PC-9 (cell line): ENCODE measurements around the gene SDK1. TPM values are rescaled to one million over a fixed set of nuclear protein-coding genes. Genes with fewer than 3 reads are reported as not detected.

ENCODE experiments used
- BruUV-seq: library from RNA; stranded (reverse); fragments of 400-500 nt; replicated peaks from 2 replicates; lab custom pipeline; 2021; lab: Mats Ljungman, UMichigan
- CTCF ChIA-PET: fragments of 300-600 bp; sonication (Branson Sonifier 250); formaldehyde crosslinking; loops from one replicate; lab custom pipeline; 2022; ENCODE audit warnings: antibody characterized with exemption; lab: Charles Lee
- POLR2A ChIA-PET: fragments of 300-600 bp; sonication (Branson Sonifier 250); formaldehyde crosslinking; loops from one replicate; lab custom pipeline; 2022; ENCODE audit warnings: antibody characterized with exemption; ENCODE audit not compliant: unreplicated experiment; lab: Charles Lee
- DNase-seq, 2 experiments: peaks; one replicate each; pipeline versions ENCODE4 v3.0.0 to v3.0.0-alpha.2; 2015 to 2022; ENCODE audit warnings: mixed read lengths in 1 of 2
- H2AFZ ChIP-seq: fragments of 200-600 bp; sonication (generic); 2 replicates; pipeline ENCODE4 v1.8.1; 2017; ENCODE audit warnings: antibody characterized with exemption
- H3F3A ChIP-seq: fragments of 200-600 bp; sonication (generic); 2 replicates; pipeline ENCODE4 v1.8.1; 2017; ENCODE audit warnings: antibody characterized with exemption, mild to moderate bottlenecking, low read depth; ENCODE audit not compliant: insufficient read depth
- H3K27ac ChIP-seq: fragments of 200-600 bp; sonication (generic); 2 replicates; pipeline ENCODE4 v1.6.1; 2016; ENCODE audit warnings: mixed run types
- H3K27me3 ChIP-seq: fragments of 200-600 bp; sonication (generic); 2 replicates; pipeline ENCODE4 v1.6.1; 2016; ENCODE audit warnings: low read depth, mixed run types; ENCODE audit not compliant: insufficient read depth
- H3K36me3 ChIP-seq: fragments of 200-600 bp; sonication (generic); 2 replicates; pipeline ENCODE4 v1.6.1; 2016; ENCODE audit warnings: low read depth, mixed run types
- H3K4me1 ChIP-seq: fragments of 200-600 bp; sonication (generic); replicated peaks from 2 replicates; pipeline ENCODE4 v1.6.1; 2016; ENCODE audit warnings: mixed run types; ENCODE audit not compliant: insufficient read depth
- H3K4me2 ChIP-seq: fragments of 200-600 bp; sonication (generic); 2 replicates; pipeline ENCODE4 v1.6.1; 2017; ENCODE audit warnings: mixed run types
- H3K4me3 ChIP-seq: fragments of 200-600 bp; sonication (generic); 2 replicates; pipeline ENCODE4 v1.6.1; 2016; ENCODE audit warnings: mixed run types
- H3K79me2 ChIP-seq: fragments of 200-600 bp; sonication (generic); 2 replicates; pipeline ENCODE4 v1.6.1; 2017; ENCODE audit warnings: low read depth, mixed run types
- H3K9me2 ChIP-seq: fragments of 200-600 bp; sonication (generic); 2 replicates; pipeline ENCODE4 v1.8.1; 2017; ENCODE audit warnings: mild to moderate bottlenecking; ENCODE audit not compliant: insufficient read depth
- H3K9me3 ChIP-seq: fragments of 200-600 bp; sonication (generic); 2 replicates; pipeline ENCODE4 v1.8.1; 2016; ENCODE audit warnings: low read depth; ENCODE audit not compliant: insufficient read depth
- H4K20me1 ChIP-seq: fragments of 200-600 bp; sonication (generic); 2 replicates; pipeline ENCODE4 v1.8.1; 2017; ENCODE audit not compliant: insufficient read depth
- CTCF ChIP-seq: fragments of 200-600 bp; sonication (generic); conservative IDR thresholded peaks from 2 replicates; pipeline ENCODE4 v1.6.1; 2017; ENCODE audit warnings: mixed run types, antibody characterized with exemption, mild to moderate bottlenecking, moderate library complexity
- EZH2 ChIP-seq: fragments of 200-600 bp; sonication (generic); IDR thresholded peaks from 2 replicates; pipeline ENCODE4 v1.8.0; 2017; ENCODE audit warnings: antibody characterized with exemption, low read depth
- intact Hi-C: fragments of 100-400 bp; cut with micrococcal nuclease; formaldehyde crosslinking; loops from one replicate; pipeline ENCODE4 v1.10.0; 2022; ENCODE audit not compliant: unreplicated experiment
- total RNA-seq: library from RNA; stranded (reverse); gene quantifications from 2 replicates; pipeline ENCODE4 v1.2.3, GENCODE V29; 2021

The SDK1 gene
- total RNA-seq, 1 experiment from 2014 or later: not detected

DNA sequence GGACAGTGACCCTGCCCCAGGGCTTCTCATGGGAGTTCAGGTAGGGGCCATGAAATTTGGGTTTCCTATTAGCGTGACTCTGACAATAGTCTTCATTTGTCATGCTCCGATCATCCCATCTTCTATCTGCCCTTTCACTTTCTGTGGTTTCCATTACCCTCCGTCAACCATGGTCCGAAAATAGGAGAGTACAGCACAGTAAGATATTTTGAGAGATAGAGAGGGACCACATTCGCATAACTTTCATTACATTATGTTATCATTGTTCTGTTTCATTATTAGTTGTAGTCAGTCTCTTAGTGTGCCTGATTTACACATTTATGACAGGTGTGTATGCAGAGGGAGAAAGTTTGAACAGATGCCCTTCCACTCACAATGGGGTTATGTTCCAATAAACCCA is 649.2 kb downstream of the SDK1 start:
- H3K79me2 ChIP-seq: no peaks in the 10 kb centered on the region
- H3K27me3 ChIP-seq: peaks cover 68% of the 10 kb centered on the region
- no peaks in the 10 kb centered on the region for H3K9me2 ChIP-seq
- no peak overlapping the region for H2AFZ ChIP-seq
- no peak overlapping the region for H3K4me3 ChIP-seq
- intact Hi-C loops: no loop called here
- no peaks in the 10 kb centered on the region for H4K20me1 ChIP-seq
- H3K4me1 ChIP-seq: no peaks in the 10 kb centered on the region
- H3K27ac ChIP-seq: no peak overlapping the region
- DNase-seq: no peak
- no peaks in the 10 kb centered on the region for H3K36me3 ChIP-seq
- ChIA-PET POLR2A (no interaction called here), CTCF (no interaction called here)
- TF ChIP-seq CTCF (no peak), EZH2 (no peak)
- BruUV-seq: no TSS peak
- no peaks in the 10 kb centered on the region for H3K9me3 ChIP-seq
- no peaks in the 10 kb centered on the region for H3F3A ChIP-seq
- H3K4me2 ChIP-seq: no peak overlapping the region

- H3K79me2 ChIP-seq: no peaks in the 10 kb centered on the region
- H3K4me2 ChIP-seq: no peak overlapping the region
Observed at GRCh38 chr7:3951316-3952055, 650.4 kb downstream of the SDK1 start.

GRCh38 chr7:3953133-3953532 is 652.1 kb downstream of the SDK1 start:
- peaks cover 93% of the 10 kb centered on the region for H3K27me3 ChIP-seq
- H3K27ac ChIP-seq: no peak overlapping the region
- intact Hi-C loops: no loop called here
- ChIA-PET CTCF (no interaction called here), POLR2A (no interaction called here)
- no TSS peak for BruUV-seq
- no peak overlapping the region for H3K4me2 ChIP-seq
- H3K36me3 ChIP-seq: no peaks in the 10 kb centered on the region
- H3K4me3 ChIP-seq: no peak overlapping the region
- TF ChIP-seq EZH2 (no peak), CTCF (no peak)
- no peak for DNase-seq
- H3K4me1 ChIP-seq: no peaks in the 10 kb centered on the region
- H2AFZ ChIP-seq: no peak overlapping the region
- no peaks in the 10 kb centered on the region for H3K9me2 ChIP-seq
- no peaks in the 10 kb centered on the region for H3K9me3 ChIP-seq
- no peaks in the 10 kb centered on the region for H3K79me2 ChIP-seq
- no peaks in the 10 kb centered on the region for H3F3A ChIP-seq
- H4K20me1 ChIP-seq: no peaks in the 10 kb centered on the region

More at GRCh38 chr7:3951316-3952055, 650.4 kb downstream of the SDK1 start:
- ChIA-PET CTCF (no interaction called here), POLR2A (no interaction called here)
- intact Hi-C loops: no loop called here
- H3K9me2 ChIP-seq: no peaks in the 10 kb centered on the region
- H3K4me3 ChIP-seq: no peak overlapping the region
- H3K4me1 ChIP-seq: no peaks in the 10 kb centered on the region
- H3K27ac ChIP-seq: no peak overlapping the region
- H3K36me3 ChIP-seq: no peaks in the 10 kb centered on the region
- peaks cover 77% of the 10 kb centered on the region for H3K27me3 ChIP-seq
- no TSS peak for BruUV-seq
- H3K9me3 ChIP-seq: no peaks in the 10 kb centered on the region
- no peak for DNase-seq
- H3F3A ChIP-seq: no peaks in the 10 kb centered on the region
- H4K20me1 ChIP-seq: no peaks in the 10 kb centered on the region
- TF ChIP-seq CTCF (no peak), EZH2 (no peak)
- H2AFZ ChIP-seq: no peak overlapping the region
